ENCODE measurements around the gene ADGRL3. TPM values are rescaled to one million over a fixed set of nuclear protein-coding genes. Genes with fewer than 3 reads are reported as not detected.
"Not testable (repeated sequence)": the region's sequence is repeated elsewhere in the genome, so short reads cannot be mapped to it uniquely, and the experiment has no call there.

ADGRL3 gene
- total and polyA plus RNA-seq, 4 donors = 0.39 to 59.9 (median 2.9) TPM

DNA sequence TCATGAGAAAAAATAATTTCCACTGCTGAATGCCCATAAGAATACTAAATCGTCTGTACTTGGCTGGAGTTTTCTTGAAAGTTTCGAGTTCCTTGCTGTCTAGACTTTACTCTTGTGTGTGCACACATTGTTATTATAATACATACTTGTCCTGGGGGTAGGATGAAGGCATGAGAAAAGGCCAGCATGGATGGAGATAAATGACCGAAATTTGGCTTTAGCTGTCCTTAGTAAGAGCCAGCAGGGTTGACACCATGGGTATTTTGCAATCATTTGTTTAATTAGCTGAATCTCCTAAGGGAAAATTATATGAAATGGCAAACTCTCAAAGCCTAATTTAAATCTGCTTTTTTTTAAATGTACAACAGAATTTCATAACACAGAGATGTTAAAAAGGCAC is 641.6 kb downstream of the ADGRL3 start:
- TF ChIP-seq, protein P1, sequence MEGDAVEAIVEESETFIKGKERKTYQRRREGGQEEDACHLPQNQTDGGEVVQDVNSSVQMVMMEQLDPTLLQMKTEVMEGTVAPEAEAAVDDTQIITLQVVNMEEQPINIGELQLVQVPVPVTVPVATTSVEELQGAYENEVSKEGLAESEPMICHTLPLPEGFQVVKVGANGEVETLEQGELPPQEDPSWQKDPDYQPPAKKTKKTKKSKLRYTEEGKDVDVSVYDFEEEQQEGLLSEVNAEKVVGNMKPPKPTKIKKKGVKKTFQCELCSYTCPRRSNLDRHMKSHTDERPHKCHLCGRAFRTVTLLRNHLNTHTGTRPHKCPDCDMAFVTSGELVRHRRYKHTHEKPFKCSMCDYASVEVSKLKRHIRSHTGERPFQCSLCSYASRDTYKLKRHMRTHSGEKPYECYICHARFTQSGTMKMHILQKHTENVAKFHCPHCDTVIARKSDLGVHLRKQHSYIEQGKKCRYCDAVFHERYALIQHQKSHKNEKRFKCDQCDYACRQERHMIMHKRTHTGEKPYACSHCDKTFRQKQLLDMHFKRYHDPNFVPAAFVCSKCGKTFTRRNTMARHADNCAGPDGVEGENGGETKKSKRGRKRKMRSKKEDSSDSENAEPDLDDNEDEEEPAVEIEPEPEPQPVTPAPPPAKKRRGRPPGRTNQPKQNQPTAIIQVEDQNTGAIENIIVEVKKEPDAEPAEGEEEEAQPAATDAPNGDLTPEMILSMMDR (IDR thresholded peaks at IDR 0.05; ENCODE audit: control extremely low read depth, extremely low read depth) = no peak
- no peak overlapping the region for H3K9ac ChIP-seq (ENCODE audit: insufficient read depth in 1 of 2, low read length in 2 of 2)
- H3K36me3 ChIP-seq (ENCODE audit: control insufficient read depth in 4 of 4, insufficient read depth in 4 of 4, low read length in 4 of 4) = no peaks in the 10 kb centered on the region
- H3K9me3 ChIP-seq (ENCODE audit: control insufficient read depth in 4 of 4, insufficient read depth in 3 of 4, low read length in 3 of 4) = no peaks in the 10 kb centered on the region
- peaks cover 0 to 5% (median 0%) of the 10 kb centered on the region in 5 donors for H3K4me1 ChIP-seq (ENCODE audit: control insufficient read depth in 5 of 5, insufficient read depth in 5 of 5, low read length in 5 of 5)
- ATAC-seq (ENCODE audit: insufficient read depth, low FRiP score) = no peak
- no peak for DNase-seq
- no peak overlapping the region for H3K4me3 ChIP-seq
- 68 to 84% methylated on average over 3 of the region's 3 CpGs for WGBS, 2 donors
- H3K27me3 ChIP-seq (ENCODE audit: control insufficient read depth in 3 of 3, insufficient read depth in 3 of 3, low read length in 2 of 3) = no peaks in the 10 kb centered on the region
- H3K27ac ChIP-seq (ENCODE audit: low read depth in 1 of 2, low read length in 1 of 2) = no peak overlapping the region

DNA sequence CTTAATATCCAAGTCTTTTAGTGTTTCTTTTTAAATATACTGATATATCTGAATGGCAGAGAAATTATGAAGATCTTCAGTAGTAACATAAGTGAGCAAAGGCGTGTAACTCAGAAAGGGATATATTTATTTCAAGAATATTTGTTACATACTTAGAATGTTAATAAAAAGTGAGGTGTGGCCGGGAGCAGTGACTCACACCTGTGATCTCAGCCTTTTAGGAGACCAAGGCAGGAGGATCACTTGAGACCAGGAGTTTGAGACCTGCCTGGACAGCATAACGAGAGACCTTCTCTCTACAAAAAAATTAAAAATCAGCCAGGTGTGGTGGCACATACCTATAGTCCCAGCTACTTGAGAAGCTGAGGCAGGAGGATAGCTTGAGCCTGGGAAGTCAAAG is 651.0 kb downstream of the ADGRL3 start:
- no peaks in the 10 kb centered on the region for H3K36me3 ChIP-seq (ENCODE audit: control insufficient read depth in 4 of 4, insufficient read depth in 4 of 4, low read length in 4 of 4)
- WGBS, 2 donors = 88% methylated on average over 3 of the region's 3 CpGs
- H3K27ac ChIP-seq (ENCODE audit: low read depth in 1 of 2, low read length in 1 of 2) = no peak overlapping the region
- H3K4me3 ChIP-seq = no peak overlapping the region
- no peak for ATAC-seq (ENCODE audit: insufficient read depth, low FRiP score)
- no peak overlapping the region for H3K9ac ChIP-seq (ENCODE audit: insufficient read depth in 1 of 2, low read length in 2 of 2)
- H3K9me3 ChIP-seq (ENCODE audit: control insufficient read depth in 4 of 4, insufficient read depth in 3 of 4, low read length in 3 of 4) = no peaks in the 10 kb centered on the region
- H3K4me1 ChIP-seq (ENCODE audit: control insufficient read depth in 5 of 5, insufficient read depth in 5 of 5, low read length in 5 of 5) = no peaks in the 10 kb centered on the region
- DNase-seq = no peak
- no peaks in the 10 kb centered on the region for H3K27me3 ChIP-seq (ENCODE audit: control insufficient read depth in 3 of 3, insufficient read depth in 3 of 3, low read length in 2 of 3)
- TF ChIP-seq, protein P1 (IDR thresholded peaks at IDR 0.05; ENCODE audit: control extremely low read depth, extremely low read depth) = no peak

DNA sequence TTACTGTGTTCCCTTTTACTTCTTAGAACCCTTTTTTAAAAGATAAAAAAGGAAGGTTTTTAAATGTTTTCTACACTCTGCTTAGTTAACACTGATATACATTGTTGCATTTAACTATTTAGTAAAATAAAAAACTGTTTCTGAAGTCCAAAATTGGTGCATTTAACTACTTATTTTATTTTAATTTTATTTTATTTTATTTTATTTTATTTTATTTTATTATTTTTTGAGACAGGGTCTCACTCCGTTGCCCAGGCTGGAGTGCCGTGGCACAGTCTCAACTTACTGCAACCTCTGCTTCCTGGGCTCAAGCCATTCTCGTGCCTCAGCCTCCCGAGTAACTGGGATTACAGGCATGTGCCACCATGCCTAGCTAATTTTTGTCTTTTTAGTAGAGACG is 652.0 kb downstream of the ADGRL3 start:
- H3K27me3 ChIP-seq (ENCODE audit: control insufficient read depth in 3 of 3, insufficient read depth in 3 of 3, low read length in 2 of 3); H3K4me3 ChIP-seq; H3K4me1 ChIP-seq (ENCODE audit: control insufficient read depth in 5 of 5, insufficient read depth in 5 of 5, low read length in 5 of 5); H3K36me3 ChIP-seq (ENCODE audit: control insufficient read depth in 4 of 4, insufficient read depth in 4 of 4, low read length in 4 of 4); H3K9me3 ChIP-seq (ENCODE audit: control insufficient read depth in 4 of 4, insufficient read depth in 3 of 4, low read length in 3 of 4); H3K9ac ChIP-seq (ENCODE audit: insufficient read depth in 1 of 2, low read length in 2 of 2); ATAC-seq (ENCODE audit: insufficient read depth, low FRiP score); DNase-seq; H3K27ac ChIP-seq (ENCODE audit: low read depth in 1 of 2, low read length in 1 of 2): not testable (repeated sequence)
- 95 to 99% methylated on average over 5 of the region's 5 CpGs for WGBS, 2 donors

DNA sequence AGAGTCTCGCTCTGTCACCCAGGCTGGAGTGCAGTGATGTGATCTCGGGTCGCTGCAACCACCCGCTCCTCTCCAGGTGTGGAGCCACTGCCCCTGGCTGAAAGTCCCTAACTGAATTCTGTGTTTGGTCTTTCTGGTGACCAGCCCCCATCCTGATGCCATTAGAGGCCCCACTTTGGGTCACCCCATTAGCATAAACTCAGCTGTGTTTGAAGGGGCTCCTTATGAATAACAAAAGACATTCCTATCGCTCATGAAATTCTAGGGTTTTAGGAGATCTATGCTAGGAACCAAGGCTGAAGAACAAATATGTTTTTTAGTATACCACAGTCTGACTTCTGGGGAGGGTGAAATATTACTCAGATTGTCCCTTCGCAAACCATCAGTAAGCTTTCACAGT is 652.9 kb downstream of the ADGRL3 start:
- Histone ChIP-seq H3K9me3 (ENCODE audit: control insufficient read depth in 4 of 4, insufficient read depth in 3 of 4, low read length in 3 of 4) (no peaks in the 10 kb centered on the region), H3K4me1 (ENCODE audit: control insufficient read depth in 5 of 5, insufficient read depth in 5 of 5, low read length in 5 of 5) (no peaks in the 10 kb centered on the region), H3K9ac (ENCODE audit: insufficient read depth in 1 of 2, low read length in 2 of 2) (no peak overlapping the region), H3K27ac (ENCODE audit: low read depth in 1 of 2, low read length in 1 of 2) (no peak overlapping the region), H3K4me3 (no peak overlapping the region), H3K36me3 (ENCODE audit: control insufficient read depth in 4 of 4, insufficient read depth in 4 of 4, low read length in 4 of 4) (no peaks in the 10 kb centered on the region), H3K27me3 (ENCODE audit: control insufficient read depth in 3 of 3, insufficient read depth in 3 of 3, low read length in 2 of 3) (no peaks in the 10 kb centered on the region)
- TF ChIP-seq, protein P1 (IDR thresholded peaks at IDR 0.05; ENCODE audit: control extremely low read depth, extremely low read depth) = no peak
- 94 to 97% methylated on average over 6 of the region's 6 CpGs for WGBS, 2 donors
- no peak for DNase-seq
- ATAC-seq (ENCODE audit: insufficient read depth, low FRiP score) = no peak
